HG03469 (cell line): ENCODE data around the gene BRINP1.
A peak's percentile ranks its signal among the peaks of the same experiment; 100 is the strongest.

ENCODE experiments used
- ATAC-seq: cut with Tn5 transposase; IDR thresholded peaks from one replicate; pipeline ENCODE4 v1.9.1; 2021; ENCODE audit warnings: mild to moderate bottlenecking, moderate library complexity, moderate number of reproducible peaks; ENCODE audit not compliant: unreplicated experiment

The BRINP1 gene

GRCh38 chr9:119343059-119343990 lies 25.9 kb downstream of the BRINP1 start:
- no peak for ATAC-seq

GRCh38 chr9:119339056-119339455 lies 30.2 kb downstream of the BRINP1 start:
- no peak for ATAC-seq

GRCh38 chr9:119337573-119337972 lies 31.7 kb downstream of the BRINP1 start:
- no peak for ATAC-seq

- no peak for ATAC-seq
Observed at GRCh38 chr9:119334745-119335144, 34.5 kb downstream of the BRINP1 start.

GRCh38 chr9:119333507-119334229 lies 35.6 kb downstream of the BRINP1 start:
- ATAC-seq: no peak

- ATAC-seq: no peak
Observed at GRCh38 chr9:119332522-119332921, 36.7 kb downstream of the BRINP1 start.

- ATAC-seq: no peak
Observed at GRCh38 chr9:119322184-119322583, 47.1 kb downstream of the BRINP1 start.

- no peak for ATAC-seq
Observed at GRCh38 chr9:119318371-119318770, 50.9 kb downstream of the BRINP1 start.

- ATAC-seq: no peak
Observed at GRCh38 chr9:119313846-119314245, 55.4 kb downstream of the BRINP1 start.

- no peak for ATAC-seq
Observed at GRCh38 chr9:119310741-119311140, 58.5 kb downstream of the BRINP1 start.

- no peak for ATAC-seq
Observed at GRCh38 chr9:119307471-119307870, 61.8 kb downstream of the BRINP1 start.

- ATAC-seq: no peak
Observed at GRCh38 chr9:119304555-119304954, 64.7 kb downstream of the BRINP1 start.

GRCh38 chr9:119302988-119303698 lies 66.1 kb downstream of the BRINP1 start:
- ATAC-seq: no peak

GRCh38 chr9:119298076-119298853 lies 71.0 kb downstream of the BRINP1 start:
- ATAC-seq: peak; percentile 94

- ATAC-seq: no peak
Observed at GRCh38 chr9:119291554-119291953, 77.7 kb downstream of the BRINP1 start.

- ATAC-seq: peak; percentile 81
Observed at GRCh38 chr9:119289740-119290433, 79.3 kb downstream of the BRINP1 start.

GRCh38 chr9:119284587-119285337 lies 84.5 kb downstream of the BRINP1 start:
- ATAC-seq: no peak

GRCh38 chr9:119284118-119284517 lies 85.1 kb downstream of the BRINP1 start:
- ATAC-seq: no peak

- no peak for ATAC-seq
Observed at GRCh38 chr9:119283078-119283794, 86.0 kb downstream of the BRINP1 start.
